Medulla oblongata (tissue), 1 donor: ENCODE measurements around the gene DBN1.
A peak's percentile ranks its signal among the peaks of the same experiment; 100 is the strongest.

Experiments
- DNase-seq: peaks from one replicate; pipeline ENCODE4 v3.0.0-alpha.2; 2015; ENCODE audit errors: extremely low spot score

DBN1 gene

DNA sequence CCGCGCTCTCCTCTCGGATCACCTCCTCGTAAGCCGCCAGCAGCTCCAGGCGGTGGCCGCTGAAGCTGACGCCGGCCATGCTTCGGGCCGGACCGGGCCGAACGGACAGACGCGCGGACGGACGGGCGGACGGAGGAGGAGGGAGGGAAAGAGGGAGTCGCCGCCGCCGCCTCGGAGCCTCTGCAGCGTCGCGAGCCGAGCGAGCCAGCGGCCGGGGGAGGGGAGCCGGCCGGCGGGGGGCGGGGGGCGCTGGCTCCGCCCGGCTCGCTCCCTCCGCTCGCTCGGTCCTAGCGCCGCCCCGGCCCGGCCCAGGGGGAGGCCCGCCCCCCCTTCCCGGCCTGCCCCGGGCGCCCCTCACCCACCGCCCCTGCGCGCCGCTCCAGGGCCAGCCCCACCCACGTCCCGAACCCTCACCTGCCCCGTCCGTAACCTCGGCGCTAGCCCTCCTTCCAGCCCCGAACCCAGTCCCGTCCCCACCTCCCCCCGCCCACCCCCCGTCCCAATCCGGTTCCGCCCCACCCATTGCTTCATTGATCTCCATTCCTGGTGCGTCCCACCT is at the start of gene DBN1:
DBN1 (minus strand) TSS at position 192 of the 559 bp plus-strand sequence; CDS start at position 79, 113 bp downstream.
- peak; percentile 27 for DNase-seq

GRCh38 chr5:177520916-177521513 is 47.6 kb upstream of the DBN1 start:
- no peak for DNase-seq

GRCh38 chr5:177520271-177520670 is 46.8 kb upstream of the DBN1 start:
- no peak for DNase-seq

DNA sequence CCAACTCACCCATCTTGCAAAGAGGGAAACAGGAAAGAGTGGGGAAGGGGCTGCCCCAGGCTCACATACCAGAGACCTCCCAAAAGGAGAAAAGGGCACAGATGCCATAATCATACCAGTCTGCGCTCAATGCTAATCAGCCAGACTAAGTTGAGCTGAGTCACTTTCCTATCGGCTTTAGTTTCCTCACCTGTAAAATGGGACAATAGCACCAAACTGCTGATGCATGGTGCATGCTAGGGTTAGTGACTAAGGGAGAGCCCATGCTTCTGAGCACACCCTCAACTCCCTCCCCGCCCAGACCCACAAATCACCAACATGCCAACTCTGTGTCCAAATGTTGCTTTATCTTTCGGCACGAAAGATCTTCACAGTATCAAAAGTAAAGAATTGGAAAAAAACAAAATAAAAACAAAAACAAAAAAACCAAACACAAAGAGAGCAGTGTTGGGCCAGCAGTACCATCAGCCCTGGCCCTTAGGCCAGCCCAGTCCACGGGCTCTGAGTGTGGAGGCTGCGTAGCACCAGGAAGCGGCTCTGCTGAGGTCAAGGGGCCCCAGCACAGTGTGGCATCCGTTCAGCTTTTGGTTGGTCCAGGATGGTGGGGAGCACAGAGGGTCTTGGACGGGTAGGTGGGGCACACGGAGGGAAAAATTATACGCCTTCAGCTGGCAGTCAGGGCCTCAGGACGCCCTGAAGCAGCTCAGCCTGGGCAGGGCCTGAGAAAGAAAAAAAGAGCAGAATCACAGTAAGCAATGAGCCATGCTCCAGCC is 46.2 kb upstream of the DBN1 start:
- no peak for DNase-seq

GRCh38 chr5:177516601-177517568 is 43.5 kb upstream of the DBN1 start, which contains the start of gene DDX41:
TSS of gene DDX41 (minus strand) at chr5:177516961. CDS start at chr5:177516945, 16 bp downstream.
- peak; percentile 98 for DNase-seq

DNA sequence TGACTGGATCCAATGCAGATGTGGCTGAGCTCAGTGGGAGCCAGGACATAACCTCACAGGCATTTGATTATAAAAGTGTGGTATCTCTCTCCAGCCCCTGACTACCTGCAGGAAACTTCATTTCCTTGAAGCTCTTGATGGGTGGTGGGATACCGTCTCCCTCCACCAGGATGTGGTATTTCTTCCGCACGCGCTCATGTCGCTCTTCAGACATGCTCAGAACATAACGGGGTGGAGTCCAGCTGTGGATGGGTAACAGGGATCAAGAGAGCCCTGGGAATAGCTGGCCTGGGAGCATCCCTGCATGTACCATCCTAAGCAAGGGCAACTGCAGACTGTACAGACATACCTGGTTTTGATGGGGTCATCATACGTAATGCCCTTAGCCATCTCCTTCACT is 42.1 kb upstream of the DBN1 start:
- DNase-seq, result no peak

DNA sequence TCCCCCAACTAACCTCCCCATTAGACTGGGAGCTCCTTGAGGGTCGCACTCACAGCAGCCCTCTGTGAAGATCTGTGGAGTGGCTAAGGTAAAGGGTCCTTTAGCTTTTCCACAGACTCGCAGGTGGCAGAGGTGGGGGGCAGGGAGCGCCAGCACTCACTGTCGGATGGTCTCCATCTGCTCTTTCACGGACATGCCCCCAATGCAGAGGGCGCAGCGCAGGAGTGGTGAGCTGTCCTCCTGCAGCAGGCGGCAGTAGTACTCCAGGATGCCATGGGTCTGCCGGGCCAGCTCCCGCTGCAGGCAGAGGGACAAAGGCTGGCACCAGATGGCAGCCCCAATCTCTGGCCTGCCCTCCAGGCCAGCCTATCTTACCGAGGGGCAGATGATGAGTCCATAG is 41.1 kb upstream of the DBN1 start:
- DNase-seq, result no peak

GRCh38 chr5:177513500-177513899 is 40.1 kb upstream of the DBN1 start:
- DNase-seq, result no peak

- DNase-seq, result no peak
Measured at GRCh38 chr5:177512736-177513380, 39.4 kb upstream of the DBN1 start.

DNA sequence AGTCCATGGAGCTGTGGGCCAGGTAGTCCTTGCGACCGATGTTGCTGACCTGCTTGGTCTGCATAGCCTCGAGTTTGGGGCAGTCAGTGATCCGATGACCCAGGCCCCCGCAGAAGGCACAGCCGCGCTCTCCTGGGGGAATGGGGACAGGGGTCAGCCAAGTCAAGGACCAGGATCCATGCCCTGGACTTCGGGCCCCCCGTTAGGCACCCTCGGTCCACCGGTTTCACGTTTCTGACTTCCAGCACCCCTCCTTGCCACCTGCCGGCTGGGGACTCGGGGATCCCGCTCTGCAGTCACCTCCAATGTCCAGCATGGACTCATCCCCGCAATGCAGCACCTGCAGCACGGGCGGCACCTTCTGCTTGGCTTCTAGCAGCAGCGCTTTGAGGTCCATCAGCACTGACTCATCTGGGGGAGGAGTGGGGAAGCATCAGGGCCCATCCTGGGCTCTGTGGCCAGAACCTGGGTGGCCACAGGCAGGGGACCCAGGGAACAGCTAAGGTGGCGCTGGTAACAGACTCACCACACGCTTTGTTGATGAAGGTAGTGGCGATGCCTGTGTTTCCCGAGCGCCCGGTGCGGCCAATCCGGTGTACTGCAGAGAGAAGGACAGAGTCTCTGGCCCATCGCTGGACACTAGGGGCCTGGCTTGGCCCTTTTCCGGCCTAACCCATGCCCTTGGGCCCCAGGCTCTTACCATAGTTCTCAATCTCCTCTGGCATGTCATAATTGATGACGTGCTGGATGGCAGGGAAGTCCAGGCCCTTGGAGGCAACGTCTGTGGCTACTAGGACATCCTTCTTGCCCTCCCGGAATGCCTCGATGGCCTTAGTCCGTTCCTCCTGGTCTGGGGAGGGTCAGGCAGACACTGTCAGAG is 38.6 kb upstream of the DBN1 start:
- DNase-seq, result no peak

DNA sequence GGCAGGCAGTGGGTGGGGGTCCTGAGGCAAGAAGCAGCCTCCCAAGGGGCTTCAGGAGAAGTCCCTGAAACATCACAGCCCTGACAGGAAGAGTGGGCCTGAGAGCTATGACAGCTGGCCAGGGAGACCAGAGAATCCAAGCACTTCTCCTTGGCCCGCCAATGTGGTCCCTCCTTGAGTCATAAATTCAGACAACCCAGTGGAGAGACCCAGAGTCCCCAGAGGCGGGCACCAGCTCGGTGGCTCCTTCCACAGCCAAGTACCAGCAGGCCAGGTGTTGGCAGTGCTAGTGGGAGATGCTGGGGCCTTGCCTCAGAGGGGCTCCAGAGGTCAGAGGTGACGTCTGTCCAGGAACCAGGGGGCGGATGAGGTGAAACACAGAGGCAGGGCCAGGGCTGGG is 37.7 kb upstream of the DBN1 start:
- DNase-seq, result no peak

DNA sequence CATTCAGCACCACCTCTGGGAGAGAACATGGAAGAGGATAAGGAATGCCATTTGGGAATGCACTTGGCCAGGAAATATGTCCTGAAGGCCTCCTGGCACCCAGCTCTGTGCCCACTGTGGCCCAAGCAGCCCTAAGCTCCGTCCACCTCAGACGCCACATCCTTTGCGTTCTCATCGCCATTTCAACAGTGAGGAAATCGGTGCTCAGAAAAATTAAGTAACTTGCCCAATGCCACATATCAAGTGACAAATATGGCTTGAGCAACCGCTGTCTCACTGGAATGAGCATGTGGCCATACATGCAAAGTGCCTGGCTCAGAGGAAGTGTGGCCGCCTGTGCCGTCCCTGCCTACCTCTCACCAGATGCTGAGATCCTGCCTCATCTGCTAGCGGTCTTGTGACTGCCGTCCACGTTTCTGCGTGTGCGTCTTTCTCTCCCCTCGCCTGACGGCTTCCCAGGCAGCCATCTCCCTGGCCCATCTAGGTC is 37.2 kb upstream of the DBN1 start:
- DNase-seq, result no peak

- no peak for DNase-seq
Measured at GRCh38 chr5:177509991-177510566, 36.6 kb upstream of the DBN1 start.

- DNase-seq, result peak; percentile 52
Measured at GRCh38 chr5:177509381-177509951, 36.0 kb upstream of the DBN1 start, which contains the start of gene DOK3. TSS of gene DOK3 (minus strand) at chr5:177509826. CDS start at chr5:177509540, 286 bp downstream.

GRCh38 chr5:177508837-177509236 is 35.4 kb upstream of the DBN1 start:
- no peak for DNase-seq

GRCh38 chr5:177508221-177508611 is 34.8 kb upstream of the DBN1 start:
- no peak for DNase-seq

GRCh38 chr5:177507596-177508220 is 34.3 kb upstream of the DBN1 start:
- DNase-seq, result no peak

- no peak for DNase-seq
Measured at GRCh38 chr5:177507165-177507564, 33.7 kb upstream of the DBN1 start.

DNA sequence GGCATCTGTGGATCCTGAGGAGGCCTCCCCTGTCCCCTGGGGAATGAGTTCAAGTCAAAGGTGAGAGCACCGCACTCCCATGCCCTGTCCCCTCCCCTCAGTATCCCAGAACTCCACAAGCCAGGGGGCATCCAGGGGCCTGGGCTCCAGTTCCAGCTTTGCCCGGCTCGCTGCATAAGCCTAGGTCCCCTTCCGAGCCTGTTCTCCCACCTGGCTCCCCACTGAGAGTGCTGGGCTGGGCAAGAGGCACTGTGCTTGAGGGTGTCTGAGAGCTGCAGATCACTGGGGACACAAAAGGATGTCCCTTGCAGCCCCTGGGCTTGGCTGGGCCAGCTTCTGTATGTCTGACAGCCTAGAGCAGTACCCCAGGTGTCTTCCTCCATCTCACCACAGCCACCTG is 31.6 kb upstream of the DBN1 start:
- no peak for DNase-seq
